ENCODE results near the gene DDX24. TPM values are rescaled to one million over a fixed set of nuclear protein-coding genes. Genes with fewer than 3 reads are reported as not detected.

DDX24 gene
- total RNA-seq, 1 donor from 2014 or later: 109 TPM

- H3K27me3 ChIP-seq: no peaks in the 10 kb centered on the region
- no peak overlapping the region for H3K4me3 ChIP-seq
- TF ChIP-seq, protein P1, sequence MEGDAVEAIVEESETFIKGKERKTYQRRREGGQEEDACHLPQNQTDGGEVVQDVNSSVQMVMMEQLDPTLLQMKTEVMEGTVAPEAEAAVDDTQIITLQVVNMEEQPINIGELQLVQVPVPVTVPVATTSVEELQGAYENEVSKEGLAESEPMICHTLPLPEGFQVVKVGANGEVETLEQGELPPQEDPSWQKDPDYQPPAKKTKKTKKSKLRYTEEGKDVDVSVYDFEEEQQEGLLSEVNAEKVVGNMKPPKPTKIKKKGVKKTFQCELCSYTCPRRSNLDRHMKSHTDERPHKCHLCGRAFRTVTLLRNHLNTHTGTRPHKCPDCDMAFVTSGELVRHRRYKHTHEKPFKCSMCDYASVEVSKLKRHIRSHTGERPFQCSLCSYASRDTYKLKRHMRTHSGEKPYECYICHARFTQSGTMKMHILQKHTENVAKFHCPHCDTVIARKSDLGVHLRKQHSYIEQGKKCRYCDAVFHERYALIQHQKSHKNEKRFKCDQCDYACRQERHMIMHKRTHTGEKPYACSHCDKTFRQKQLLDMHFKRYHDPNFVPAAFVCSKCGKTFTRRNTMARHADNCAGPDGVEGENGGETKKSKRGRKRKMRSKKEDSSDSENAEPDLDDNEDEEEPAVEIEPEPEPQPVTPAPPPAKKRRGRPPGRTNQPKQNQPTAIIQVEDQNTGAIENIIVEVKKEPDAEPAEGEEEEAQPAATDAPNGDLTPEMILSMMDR (IDR thresholded peaks at IDR 0.05): no peak
- TF ChIP-seq POLR2A (IDR thresholded peaks at IDR 0.05) (no peak), POLR2AphosphoS5 (IDR thresholded peaks at IDR 0.05; ENCODE audit: insufficient read depth in 1 of 2, low read depth in 1 of 2) (no peak)
- no peaks in the 10 kb centered on the region for H3K36me3 ChIP-seq
- H3K27ac ChIP-seq: no peak overlapping the region
- no peaks in the 10 kb centered on the region for H3K9me3 ChIP-seq
- no peaks in the 10 kb centered on the region for H3K4me1 ChIP-seq
- no peak for DNase-seq (ENCODE audit: extremely low spot score in 2 of 2)
- intact Hi-C loops (cut with DNase I): no loop called here
Measured at GRCh38 chr14:94014382-94014781, 66.6 kb downstream of the DDX24 start.

GRCh38 chr14:94011795-94012194, 69.2 kb downstream of the DDX24 start:
- no peaks in the 10 kb centered on the region for H3K9me3 ChIP-seq
- no peaks in the 10 kb centered on the region for H3K27me3 ChIP-seq
- no peaks in the 10 kb centered on the region for H3K36me3 ChIP-seq
- TF ChIP-seq POLR2AphosphoS5 (IDR thresholded peaks at IDR 0.05; ENCODE audit: insufficient read depth in 1 of 2, low read depth in 1 of 2) (no peak), POLR2A (IDR thresholded peaks at IDR 0.05) (no peak)
- TF ChIP-seq, protein P1 (IDR thresholded peaks at IDR 0.05): no peak
- no peaks in the 10 kb centered on the region for H3K4me1 ChIP-seq
- intact Hi-C loops (cut with DNase I): no loop called here
- H3K27ac ChIP-seq: no peak overlapping the region
- no peak for DNase-seq (ENCODE audit: extremely low spot score in 2 of 2)
- no peak overlapping the region for H3K4me3 ChIP-seq

DNA sequence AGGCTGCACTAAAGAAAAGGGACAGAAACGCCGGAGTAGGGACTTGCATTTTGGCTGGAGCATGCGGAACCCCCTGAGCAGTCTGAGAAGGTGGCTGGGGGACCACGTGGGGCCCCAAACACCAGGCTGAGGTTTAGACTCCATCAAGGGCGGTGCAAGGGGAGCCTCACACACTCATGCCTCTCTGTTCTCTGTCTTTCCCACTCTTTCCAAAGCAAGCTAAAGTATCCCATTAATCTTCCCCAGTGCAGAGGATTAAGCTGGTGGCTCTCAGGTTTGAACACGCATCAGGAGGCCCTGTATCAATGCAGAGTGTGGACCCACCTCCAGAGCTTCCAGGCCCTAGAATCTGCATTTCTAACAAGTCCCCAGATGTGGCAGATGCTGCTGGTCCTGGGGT, 70.4 kb downstream of the DDX24 start:
- Histone ChIP-seq H3K4me1 (no peaks in the 10 kb centered on the region), H3K36me3 (no peaks in the 10 kb centered on the region), H3K9me3 (no peaks in the 10 kb centered on the region), H3K27ac (no peak overlapping the region), H3K4me3 (no peak overlapping the region), H3K27me3 (no peaks in the 10 kb centered on the region)
- no peak for DNase-seq (ENCODE audit: extremely low spot score in 2 of 2)
- TF ChIP-seq POLR2A (IDR thresholded peaks at IDR 0.05): no peak
- TF ChIP-seq, protein P1 (IDR thresholded peaks at IDR 0.05): no peak
- no peak for TF ChIP-seq POLR2AphosphoS5 (IDR thresholded peaks at IDR 0.05; ENCODE audit: insufficient read depth in 1 of 2, low read depth in 1 of 2)
- intact Hi-C loops (cut with DNase I): no loop called here

GRCh38 chr14:94009767-94010166, 71.2 kb downstream of the DDX24 start:
- H3K27me3 ChIP-seq: no peaks in the 10 kb centered on the region
- intact Hi-C loops (cut with DNase I): no loop called here
- no peak for DNase-seq (ENCODE audit: extremely low spot score in 2 of 2)
- no peaks in the 10 kb centered on the region for H3K4me1 ChIP-seq
- no peaks in the 10 kb centered on the region for H3K36me3 ChIP-seq
- H3K27ac ChIP-seq: no peak overlapping the region
- H3K4me3 ChIP-seq: no peak overlapping the region
- TF ChIP-seq, protein P1 (IDR thresholded peaks at IDR 0.05): no peak
- TF ChIP-seq POLR2AphosphoS5 (IDR thresholded peaks at IDR 0.05; ENCODE audit: insufficient read depth in 1 of 2, low read depth in 1 of 2): no peak
- TF ChIP-seq POLR2A (IDR thresholded peaks at IDR 0.05): no peak
- H3K9me3 ChIP-seq: no peaks in the 10 kb centered on the region

DNA sequence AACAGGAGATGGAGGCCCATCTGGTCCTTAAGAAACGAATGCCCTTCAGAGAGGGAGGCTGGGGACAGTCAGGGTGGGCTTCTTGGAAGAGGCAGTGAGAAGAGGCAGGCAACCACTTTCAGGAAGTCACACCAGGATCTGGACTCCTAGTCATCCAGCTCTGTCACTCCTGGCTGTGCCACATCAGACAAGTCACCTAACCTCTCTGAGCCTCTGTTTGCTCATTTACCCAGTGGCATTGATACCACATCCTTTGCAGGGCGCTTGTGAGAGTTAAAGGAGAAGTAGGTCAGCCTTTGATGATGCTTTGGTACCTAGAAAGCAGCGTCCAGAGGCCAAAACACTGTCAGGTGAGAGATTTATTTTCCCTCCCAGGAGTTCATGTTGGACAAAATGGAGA, 72.8 kb downstream of the DDX24 start:
- Histone ChIP-seq H3K27ac (no peak overlapping the region), H3K27me3 (no peaks in the 10 kb centered on the region), H3K9me3 (no peaks in the 10 kb centered on the region), H3K4me3 (no peak overlapping the region), H3K4me1 (no peaks in the 10 kb centered on the region), H3K36me3 (no peaks in the 10 kb centered on the region)
- intact Hi-C loops (cut with DNase I): no loop called here
- DNase-seq (ENCODE audit: extremely low spot score in 2 of 2): no peak
- no peak for TF ChIP-seq POLR2AphosphoS5 (IDR thresholded peaks at IDR 0.05; ENCODE audit: insufficient read depth in 1 of 2, low read depth in 1 of 2)
- TF ChIP-seq, protein P1 (IDR thresholded peaks at IDR 0.05): no peak
- TF ChIP-seq POLR2A (IDR thresholded peaks at IDR 0.05): no peak

Measured in vagina (tissue), 2 donors.